ENCODE data around the gene SDC4.

DNA sequence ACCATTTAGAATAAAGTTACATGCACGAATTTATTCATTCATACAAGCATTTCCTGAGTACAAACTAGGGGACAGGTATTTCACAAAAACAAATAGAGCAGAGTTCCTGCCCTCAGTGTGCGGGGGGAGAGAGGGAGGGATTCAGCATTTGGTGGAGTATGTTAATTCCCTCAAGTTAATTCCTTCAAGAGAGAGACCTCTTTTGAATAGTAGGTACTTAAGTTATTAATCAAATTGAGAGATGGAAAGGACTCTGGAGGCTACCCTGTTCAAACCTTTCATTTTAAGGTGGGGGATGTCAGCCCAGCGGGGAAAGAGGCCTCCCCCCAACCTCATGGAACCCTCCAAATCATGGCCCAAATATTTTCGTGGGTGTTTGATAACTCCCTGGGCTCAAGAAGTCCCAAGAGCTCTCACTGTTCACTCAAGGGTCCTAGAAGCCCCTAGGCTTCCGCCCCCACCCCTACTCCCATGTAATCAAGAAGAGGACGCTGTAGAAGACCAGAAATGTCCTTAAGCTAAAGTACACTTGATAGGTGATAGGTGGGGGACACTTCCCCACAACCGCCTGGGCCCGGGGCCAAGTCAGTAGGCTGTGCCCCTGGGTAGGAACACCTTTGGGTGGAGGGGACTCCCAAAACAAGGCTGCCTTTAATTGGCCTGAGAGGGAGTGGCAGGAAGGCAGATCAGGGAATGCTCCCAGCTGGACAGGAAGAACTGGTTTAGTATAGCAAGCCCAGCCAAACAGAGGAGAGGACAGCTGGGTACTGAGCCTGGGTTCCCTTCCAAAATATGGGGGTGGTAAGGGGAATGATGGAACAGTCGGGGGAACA lies 2.9 kb downstream of the SDC4 start:
- no peak for TF ChIP-seq ZBTB20 (tag by site-specific recombination; IDR thresholded peaks at IDR 0.05)
- TF ChIP-seq, protein P1, sequence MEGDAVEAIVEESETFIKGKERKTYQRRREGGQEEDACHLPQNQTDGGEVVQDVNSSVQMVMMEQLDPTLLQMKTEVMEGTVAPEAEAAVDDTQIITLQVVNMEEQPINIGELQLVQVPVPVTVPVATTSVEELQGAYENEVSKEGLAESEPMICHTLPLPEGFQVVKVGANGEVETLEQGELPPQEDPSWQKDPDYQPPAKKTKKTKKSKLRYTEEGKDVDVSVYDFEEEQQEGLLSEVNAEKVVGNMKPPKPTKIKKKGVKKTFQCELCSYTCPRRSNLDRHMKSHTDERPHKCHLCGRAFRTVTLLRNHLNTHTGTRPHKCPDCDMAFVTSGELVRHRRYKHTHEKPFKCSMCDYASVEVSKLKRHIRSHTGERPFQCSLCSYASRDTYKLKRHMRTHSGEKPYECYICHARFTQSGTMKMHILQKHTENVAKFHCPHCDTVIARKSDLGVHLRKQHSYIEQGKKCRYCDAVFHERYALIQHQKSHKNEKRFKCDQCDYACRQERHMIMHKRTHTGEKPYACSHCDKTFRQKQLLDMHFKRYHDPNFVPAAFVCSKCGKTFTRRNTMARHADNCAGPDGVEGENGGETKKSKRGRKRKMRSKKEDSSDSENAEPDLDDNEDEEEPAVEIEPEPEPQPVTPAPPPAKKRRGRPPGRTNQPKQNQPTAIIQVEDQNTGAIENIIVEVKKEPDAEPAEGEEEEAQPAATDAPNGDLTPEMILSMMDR (tag by site-specific recombination; IDR thresholded peaks at IDR 0.05) = no peak

Data from HEK293 (cell line).